Liver (tissue), 3 donors: ENCODE data around the gene MAN1C1.
"Not testable (repeated sequence)": the region's sequence is repeated elsewhere in the genome, so short reads cannot be mapped to it uniquely, and the experiment has no call there.

Source experiments
- ATF3 ChIP-seq: IDR thresholded peaks from 2 replicates; pipeline ENCODE4 v1.6.1; 2016; ENCODE audit warnings: antibody characterized with exemption
- CTCF ChIP-seq: fragments of 150-350 bp; IDR thresholded peaks from 2 replicates; pipeline ENCODE4 v1.5.1; 2017; ENCODE audit warnings: improper control_type of control experiment, low read depth, low read length; ENCODE audit not compliant: missing input control
- JUND ChIP-seq, 2 donors: IDR thresholded peaks; 2 replicates each; pipeline ENCODE4 v1.6.1; 2016; ENCODE audit warnings: antibody characterized with exemption in 2 of 2
- RAD21 ChIP-seq, 2 donors: IDR thresholded peaks; 2 replicates each; pipeline ENCODE4 v1.6.1; 2016; ENCODE audit warnings: antibody characterized with exemption in 2 of 2, mild to moderate bottlenecking in 2 of 2
- SP1 ChIP-seq: IDR thresholded peaks from 2 replicates; pipeline ENCODE4 v1.6.1; 2018; ENCODE audit warnings: antibody characterized with exemption, mild to moderate bottlenecking
- donor health status: healthy.
- donor health status: healthy.

GRCh38 chr1:25588786-25589185 is 27.8 kb upstream of the MAN1C1 start:
- TF ChIP-seq CTCF; JUND (IDR thresholded peaks at IDR 0.05); ATF3; SP1; RAD21 (IDR thresholded peaks at IDR 0.05): not testable (repeated sequence)
